Effector memory CD4-positive, alpha-beta T cell (primary cell): ENCODE results near the gene SETBP1.

Source experiments
- DNase-seq, 3 donors: peaks; one replicate each; pipeline ENCODE4 v3.0.0-alpha.2; 2020
- H3K27ac ChIP-seq: 2 replicates; pipeline ENCODE4 v1.7.0; 2013; ENCODE audit warnings: mild to moderate bottlenecking, low read length, moderate library complexity; ENCODE audit not compliant: insufficient read depth, poor library complexity, severe bottlenecking
- H3K27me3 ChIP-seq: replicated peaks from 2 replicates; pipeline ENCODE4 v1.7.0; 2013; ENCODE audit warnings: mild to moderate bottlenecking, low read length; ENCODE audit not compliant: insufficient read depth, control insufficient read depth, poor library complexity, severe bottlenecking
- H3K36me3 ChIP-seq: 2 replicates; pipeline ENCODE4 v1.7.0; 2013; ENCODE audit warnings: mild to moderate bottlenecking, low read length, moderate library complexity; ENCODE audit not compliant: control insufficient read depth, insufficient read depth
- H3K4me1 ChIP-seq: 2 replicates; pipeline ENCODE4 v1.7.0; 2013; ENCODE audit warnings: low read length, mild to moderate bottlenecking; ENCODE audit not compliant: control insufficient read depth, insufficient read depth, poor library complexity, severe bottlenecking
- H3K4me3 ChIP-seq: 2 replicates; pipeline ENCODE4 v1.7.0; 2013; ENCODE audit warnings: low read length, low read depth, mild to moderate bottlenecking; ENCODE audit not compliant: insufficient read depth, poor library complexity, severe bottlenecking
- H3K9me3 ChIP-seq: 2 replicates; pipeline ENCODE4 v1.7.0; 2013; ENCODE audit warnings: mild to moderate bottlenecking, low read length, moderate library complexity; ENCODE audit not compliant: control insufficient read depth

The SETBP1 gene

DNA sequence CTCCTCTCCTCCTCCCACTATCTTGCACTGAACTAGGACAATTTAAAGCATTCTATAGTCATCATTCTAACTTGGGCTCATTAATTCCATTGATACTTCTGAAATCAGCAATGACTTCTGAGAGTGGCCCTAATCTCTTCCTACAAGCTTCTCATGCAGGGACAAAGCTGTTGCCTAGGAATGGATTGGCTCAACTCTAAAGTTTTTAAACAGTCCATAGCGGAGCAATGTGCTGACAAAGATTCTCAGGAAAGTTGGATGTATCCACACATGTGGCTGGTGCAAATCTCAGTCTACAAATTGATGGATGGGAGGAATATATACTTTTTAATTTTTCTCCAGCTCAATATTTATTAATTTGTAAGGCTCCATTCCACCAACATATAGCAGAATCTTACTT lies 388.9 kb downstream of the SETBP1 start:
- Histone ChIP-seq H3K36me3 (no peaks in the 10 kb centered on the region), H3K9me3 (no peaks in the 10 kb centered on the region), H3K4me3 (no peak overlapping the region), H3K27ac (no peak overlapping the region), H3K4me1 (no peaks in the 10 kb centered on the region), H3K27me3 (no peaks in the 10 kb centered on the region)
- DNase-seq: no peak

- H3K9me3 ChIP-seq: no peaks in the 10 kb centered on the region
- no peak for DNase-seq
- no peak overlapping the region for H3K27ac ChIP-seq
- no peaks in the 10 kb centered on the region for H3K27me3 ChIP-seq
- no peaks in the 10 kb centered on the region for H3K4me1 ChIP-seq
- no peak overlapping the region for H3K4me3 ChIP-seq
- no peaks in the 10 kb centered on the region for H3K36me3 ChIP-seq
Measured at GRCh38 chr18:45071956-45072355, 391.3 kb downstream of the SETBP1 start.

GRCh38 chr18:45073556-45073955 lies 392.9 kb downstream of the SETBP1 start:
- Histone ChIP-seq H3K36me3 (no peaks in the 10 kb centered on the region), H3K9me3 (no peaks in the 10 kb centered on the region), H3K4me1 (no peaks in the 10 kb centered on the region), H3K27ac (no peak overlapping the region), H3K27me3 (no peaks in the 10 kb centered on the region), H3K4me3 (no peak overlapping the region)
- no peak for DNase-seq

GRCh38 chr18:45081566-45082181 lies 401.0 kb downstream of the SETBP1 start:
- Histone ChIP-seq H3K4me3 (no peak overlapping the region), H3K4me1 (no peaks in the 10 kb centered on the region), H3K36me3 (no peaks in the 10 kb centered on the region), H3K27me3 (no peaks in the 10 kb centered on the region), H3K9me3 (no peaks in the 10 kb centered on the region), H3K27ac (no peak overlapping the region)
- no peak for DNase-seq

DNA sequence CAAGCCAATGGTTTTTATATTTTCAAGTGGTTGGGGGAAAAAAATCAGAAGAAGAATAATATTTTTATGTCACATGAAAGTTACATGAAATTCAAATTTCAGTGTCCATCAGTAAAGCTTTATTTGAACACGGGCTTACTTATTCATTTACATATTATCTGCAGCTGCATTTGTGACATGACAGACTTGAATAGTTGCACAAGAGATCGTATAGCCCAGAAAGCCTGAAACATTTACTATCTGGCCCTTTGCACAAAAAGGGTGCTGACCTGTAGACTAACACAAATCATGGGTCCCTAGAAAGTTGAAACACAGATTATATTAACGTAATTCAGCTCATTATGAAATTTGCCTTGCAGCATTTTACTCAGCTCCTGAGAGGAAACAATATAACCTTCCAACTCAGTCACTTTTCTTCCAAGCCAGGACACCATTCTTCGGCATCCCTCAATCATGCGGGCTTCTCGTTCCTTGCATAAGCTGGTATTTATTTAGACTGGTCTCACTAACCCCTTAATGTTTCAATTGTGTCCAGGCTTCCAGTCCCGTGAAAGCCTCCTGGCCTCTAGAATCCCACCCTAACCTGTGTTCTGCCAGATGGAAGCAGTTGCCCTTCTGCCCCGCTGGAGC lies 402.7 kb downstream of the SETBP1 start:
- DNase-seq: no peak
- no peaks in the 10 kb centered on the region for H3K27me3 ChIP-seq
- H3K4me1 ChIP-seq: no peaks in the 10 kb centered on the region

GRCh38 chr18:45084206-45084605 lies 403.5 kb downstream of the SETBP1 start:
- H3K4me1 ChIP-seq: no peaks in the 10 kb centered on the region

More for the DNA sequence above, 402.7 kb downstream of the SETBP1 start:
- Histone ChIP-seq H3K9me3 (no peaks in the 10 kb centered on the region), H3K4me3 (no peak overlapping the region), H3K27ac (no peak overlapping the region), H3K36me3 (no peaks in the 10 kb centered on the region)

DNA sequence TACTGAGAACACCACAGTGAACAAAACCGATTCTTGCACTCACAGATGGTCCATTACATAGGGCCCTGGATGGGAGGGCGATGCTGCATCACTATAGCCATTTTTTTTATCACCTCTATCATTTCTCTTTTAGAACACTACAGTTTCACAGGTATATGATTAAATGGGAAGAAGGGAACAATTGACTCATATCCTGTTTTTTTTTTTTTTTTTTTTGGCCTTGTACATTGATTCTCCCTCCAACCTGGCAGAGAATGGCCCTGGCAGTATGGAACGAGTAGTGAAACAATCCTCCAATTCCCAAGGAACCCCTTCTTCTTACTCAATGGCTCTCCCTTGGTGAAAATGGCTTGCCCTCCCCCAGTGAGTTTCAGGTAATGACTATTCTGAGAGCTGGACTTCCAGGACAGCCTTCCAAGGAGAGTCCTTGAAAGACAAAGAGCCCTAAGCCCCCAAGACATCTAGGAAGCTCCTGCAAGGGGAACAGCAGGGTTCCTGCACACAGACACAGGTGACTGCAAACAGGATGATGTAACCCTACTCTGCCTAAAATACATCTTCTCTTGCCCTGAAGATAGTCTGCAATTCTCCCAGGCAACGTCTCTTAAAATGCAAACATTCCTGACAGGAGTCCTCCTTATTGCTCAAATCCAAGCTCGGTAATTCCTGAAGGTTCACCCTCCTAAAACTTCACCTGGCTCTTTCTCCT lies 405.4 kb downstream of the SETBP1 start:
- no peak for DNase-seq
- no peak overlapping the region for H3K27ac ChIP-seq
- no peak overlapping the region for H3K4me3 ChIP-seq
- no peaks in the 10 kb centered on the region for H3K27me3 ChIP-seq
- no peaks in the 10 kb centered on the region for H3K9me3 ChIP-seq
- H3K4me1 ChIP-seq: no peaks in the 10 kb centered on the region
- H3K36me3 ChIP-seq: no peaks in the 10 kb centered on the region

More at GRCh38 chr18:45084206-45084605, 403.5 kb downstream of the SETBP1 start:
- no peaks in the 10 kb centered on the region for H3K36me3 ChIP-seq
- H3K4me3 ChIP-seq: no peak overlapping the region
- no peak overlapping the region for H3K27ac ChIP-seq
- DNase-seq: no peak
- H3K9me3 ChIP-seq: no peaks in the 10 kb centered on the region
- H3K27me3 ChIP-seq: no peaks in the 10 kb centered on the region

GRCh38 chr18:45086777-45087176 lies 406.1 kb downstream of the SETBP1 start:
- Histone ChIP-seq H3K4me3 (no peak overlapping the region), H3K27me3 (no peaks in the 10 kb centered on the region), H3K27ac (no peak overlapping the region), H3K4me1 (no peaks in the 10 kb centered on the region), H3K9me3 (no peaks in the 10 kb centered on the region), H3K36me3 (no peaks in the 10 kb centered on the region)
- DNase-seq: no peak

DNA sequence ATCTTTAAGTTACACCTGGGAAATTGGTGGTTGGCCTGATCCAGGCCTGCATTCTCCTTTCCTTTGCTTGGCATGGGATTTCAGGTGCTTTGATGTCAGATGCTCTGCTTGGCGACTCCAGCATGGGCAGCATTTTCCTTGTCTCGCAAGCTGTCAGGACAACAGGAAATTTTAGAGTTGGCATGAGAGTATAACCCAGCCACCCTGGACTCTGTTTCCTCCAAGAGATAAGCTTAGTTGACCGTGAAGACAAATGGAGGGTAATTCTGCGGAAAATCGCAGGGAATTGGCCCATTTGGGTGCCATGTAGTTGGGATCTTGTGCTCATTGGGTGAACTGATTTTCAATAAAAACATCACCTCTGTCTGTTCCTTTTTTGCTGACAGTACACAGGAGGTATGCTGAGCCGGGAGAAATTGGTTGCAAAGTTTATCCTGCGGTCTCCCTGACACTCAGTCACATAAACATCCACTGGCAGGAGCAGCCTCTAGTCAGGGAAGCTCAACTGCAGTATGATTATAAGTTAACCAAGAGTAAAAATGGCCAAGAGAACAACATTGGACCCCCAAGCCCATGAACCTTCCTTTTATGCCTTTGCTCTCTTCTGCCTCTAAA lies 409.9 kb downstream of the SETBP1 start:
- Histone ChIP-seq H3K9me3 (no peaks in the 10 kb centered on the region), H3K27me3 (no peaks in the 10 kb centered on the region), H3K4me1 (no peaks in the 10 kb centered on the region), H3K27ac (no peak overlapping the region), H3K36me3 (no peaks in the 10 kb centered on the region), H3K4me3 (no peak overlapping the region)
- DNase-seq: no peak
